Keratinocyte (primary cell): ENCODE data around the gene GAD2. TPM values are rescaled to one million over a fixed set of nuclear protein-coding genes. Genes with fewer than 3 reads are reported as not detected.

Experiments used
- DNase-seq: peaks from one replicate; pipeline ENCODE4 v3.0.0-alpha.2; 2011; ENCODE audit warnings: low read depth, missing footprints, low spot score
- FAIRE-seq: peaks from 2 replicates; lab custom pipeline; 2011; peaks lifted over from hg19 to GRCh38; lab: Jason Lieb, UNC
- H2AFZ ChIP-seq: 2 replicates; pipeline ENCODE4 v1.6.0; 2012; ENCODE audit warnings: low read length, control low read depth, inconsistent platforms; ENCODE audit not compliant: control insufficient read depth
- H3K27ac ChIP-seq: 2 replicates; pipeline ENCODE4 v1.5.1; 2011; ENCODE audit warnings: low read length; ENCODE audit not compliant: control insufficient read depth, insufficient read depth
- H3K27me3 ChIP-seq: 3 replicates; pipeline ENCODE4 v1.6.0; 2011; ENCODE audit warnings: low read length; ENCODE audit not compliant: control insufficient read depth, insufficient read depth; ENCODE audit errors: extremely low read depth
- H3K36me3 ChIP-seq, 2 experiments: 2 replicates in 1 of 2; 3 replicates in 1 of 2; pipeline ENCODE4 v1.5.1; 2011; ENCODE audit warnings: low read length in 2 of 2, mild to moderate bottlenecking in 1 of 2; ENCODE audit not compliant: control insufficient read depth in 2 of 2, insufficient read depth in 2 of 2; ENCODE audit errors: extremely low read depth in 1 of 2
- H3K4me1 ChIP-seq: 3 replicates; pipeline ENCODE4 v1.5.1; 2011; ENCODE audit warnings: low read length; ENCODE audit not compliant: control insufficient read depth, insufficient read depth; ENCODE audit errors: extremely low read depth
- H3K4me2 ChIP-seq: 3 replicates; pipeline ENCODE4 v1.6.0; 2011; ENCODE audit warnings: low read depth, low read length; ENCODE audit not compliant: control insufficient read depth, insufficient read depth; ENCODE audit errors: extremely low read depth
- H3K4me3 ChIP-seq, 3 experiments: fragments of 200-600 bp in 1 of 3; sonication (generic) in 1 of 3; 2 replicates in 2 of 3; 3 replicates in 1 of 3; pipeline ENCODE4 v1.5.1; 2011 to 2016; ENCODE audit warnings: low read length in 3 of 3, mild to moderate bottlenecking in 3 of 3, control low read depth in 2 of 3, inconsistent platforms in 1 of 3, low read depth in 1 of 3, mixed read lengths in 1 of 3, mixed run types in 1 of 3, moderate library complexity in 1 of 3; ENCODE audit not compliant: control insufficient read depth in 2 of 3, insufficient read depth in 2 of 3; ENCODE audit errors: extremely low read depth in 1 of 3
- H3K79me2 ChIP-seq: 2 replicates; pipeline ENCODE4 v1.6.0; 2012; ENCODE audit warnings: low read length; ENCODE audit not compliant: control insufficient read depth, insufficient read depth
- H3K9ac ChIP-seq: 3 replicates; pipeline ENCODE4 v1.6.0; 2011; ENCODE audit warnings: low read length; ENCODE audit not compliant: control insufficient read depth, insufficient read depth; ENCODE audit errors: extremely low read depth
- H3K9me1 ChIP-seq: 3 replicates; pipeline ENCODE4 v1.6.0; 2011; ENCODE audit warnings: low read length; ENCODE audit not compliant: control insufficient read depth, insufficient read depth; ENCODE audit errors: extremely low read depth
- H3K9me3 ChIP-seq: 2 replicates; pipeline ENCODE4 v1.5.1; 2012; ENCODE audit warnings: low read depth, low read length; ENCODE audit not compliant: control insufficient read depth
- H4K20me1 ChIP-seq: 3 replicates; pipeline ENCODE4 v1.6.0; 2011; ENCODE audit warnings: low read length; ENCODE audit not compliant: control insufficient read depth, insufficient read depth; ENCODE audit errors: extremely low read depth
- CTCF ChIP-seq, 3 experiments: IDR thresholded peaks in 1 of 3; conservative IDR thresholded peaks in 1 of 3; optimal IDR thresholded peaks in 1 of 3; 2 replicates in 2 of 3; 3 replicates in 1 of 3; pipeline versions ENCODE3 to v1.5.1; 2011; ENCODE audit warnings: low read length in 3 of 3, mild to moderate bottlenecking in 3 of 3, moderate library complexity in 2 of 3, control low read depth in 1 of 3, inconsistent platforms in 1 of 3; ENCODE audit not compliant: insufficient read depth in 2 of 3; ENCODE audit errors: extremely low read depth in 1 of 3
- EZH2 ChIP-seq: IDR thresholded peaks from one replicate; pipeline ENCODE4 v1.6.1; 2012; ENCODE audit warnings: inconsistent platforms, mild to moderate bottlenecking, low read length, moderate library complexity
- dilution Hi-C: fragments of 300-500 bp; cut with MboI; formaldehyde crosslinking; loops from one replicate; pipeline ENCODE4 v1.7.0; 2020; ENCODE audit warnings: low sequenced_read_pairs; ENCODE audit not compliant: extremely low pct_ligation_motif_present
- polyA plus RNA-seq, 5 experiments: library from polyadenylated mRNA; depleted of rRNA in 3 of 5; stranded (reverse) in 3 of 5; stranded (forward) in 1 of 5; unstranded in 1 of 5; fragments of >200 nt; gene quantifications; 1 replicate in 1 of 5; 2 replicates in 3 of 5; 3 replicates in 1 of 5; pipeline versions ENCODE4 v1.2.1 to v1.2.3, GENCODE V29; 2011 to 2012; ENCODE audit warnings: missing spikeins in 2 of 5, low read depth in 1 of 5, low replicate concordance in 1 of 5

GAD2 gene
- polyA plus RNA-seq, 1 donor (not counting 4 experiments of a cell fraction or from before 2014, with no cell fraction given), result not detected

- Histone ChIP-seq H3K36me3 (no peaks in the 10 kb centered on the region), H3K9me3 (no peaks in the 10 kb centered on the region), H3K27ac (no peak overlapping the region), H3K79me2 (no peaks in the 10 kb centered on the region), H3K4me1 (no peaks in the 10 kb centered on the region), H3K9ac (no peak overlapping the region), H3K27me3 (peaks cover 25% of the 10 kb centered on the region), H3K4me2 (no peak overlapping the region), H3K9me1 (no peaks in the 10 kb centered on the region), H4K20me1 (no peaks in the 10 kb centered on the region), H3K4me3 (no peak overlapping the region), H2AFZ (no peak overlapping the region)
- FAIRE-seq (no peak), DNase-seq (no peak)
- dilution Hi-C loops, result no loop called here
- no peak for TF ChIP-seq EZH2
- no peak for TF ChIP-seq CTCF (optimal IDR thresholded peaks at IDR 0.05 in 1 of 3, IDR thresholded peaks at IDR 0.05 in 1 of 3, conservative IDR thresholded peaks at IDR 0.05 in 1 of 3; ENCODE audit: extremely low read depth in 1 of 3, insufficient read depth in 2 of 3, low read length in 3 of 3)
Observed at GRCh38 chr10:26221541-26221940, 5.0 kb downstream of the GAD2 start.

GRCh38 chr10:26222563-26222962, 6.0 kb downstream of the GAD2 start:
- dilution Hi-C loops, result no loop called here
- no peaks in the 10 kb centered on the region for H3K79me2 ChIP-seq
- no peak overlapping the region for H3K4me3 ChIP-seq
- H4K20me1 ChIP-seq, result no peaks in the 10 kb centered on the region
- TF ChIP-seq EZH2, result no peak
- TF ChIP-seq CTCF (optimal IDR thresholded peaks at IDR 0.05 in 1 of 3, IDR thresholded peaks at IDR 0.05 in 1 of 3, conservative IDR thresholded peaks at IDR 0.05 in 1 of 3; ENCODE audit: extremely low read depth in 1 of 3, insufficient read depth in 2 of 3, low read length in 3 of 3), result no peak
- no peak overlapping the region for H3K4me2 ChIP-seq
- FAIRE-seq (no peak), DNase-seq (no peak)
- no peaks in the 10 kb centered on the region for H3K36me3 ChIP-seq
- H3K9me1 ChIP-seq, result no peaks in the 10 kb centered on the region
- H2AFZ ChIP-seq, result no peak overlapping the region
- no peaks in the 10 kb centered on the region for H3K9me3 ChIP-seq
- H3K27ac ChIP-seq, result no peak overlapping the region
- H3K9ac ChIP-seq, result no peak overlapping the region
- H3K27me3 ChIP-seq, result peaks cover 15% of the 10 kb centered on the region
- H3K4me1 ChIP-seq, result no peaks in the 10 kb centered on the region
